ENCODE measurements around the gene ATF6. TPM values are rescaled to one million over a fixed set of nuclear protein-coding genes. Genes with fewer than 3 reads are reported as not detected.

Gene ATF6
- total RNA-seq, 1 experiment from 2014 or later: 25.9 TPM

- Histone ChIP-seq H3K4me1 (peaks cover 21% of the 10 kb centered on the region), H3K4me3 (no peak overlapping the region), H3K27ac (no peak overlapping the region), H3K27me3 (no peaks in the 10 kb centered on the region), H3K36me3 (no peaks in the 10 kb centered on the region), H3K9me3 (replicated peaks) (no peaks in the 10 kb centered on the region)
- peak; percentile 53 to 70 for DNase-seq
These were observed 208.1 kb downstream of the ATF6 start for GRCh38 chr1:161973924-161974845.

DNA sequence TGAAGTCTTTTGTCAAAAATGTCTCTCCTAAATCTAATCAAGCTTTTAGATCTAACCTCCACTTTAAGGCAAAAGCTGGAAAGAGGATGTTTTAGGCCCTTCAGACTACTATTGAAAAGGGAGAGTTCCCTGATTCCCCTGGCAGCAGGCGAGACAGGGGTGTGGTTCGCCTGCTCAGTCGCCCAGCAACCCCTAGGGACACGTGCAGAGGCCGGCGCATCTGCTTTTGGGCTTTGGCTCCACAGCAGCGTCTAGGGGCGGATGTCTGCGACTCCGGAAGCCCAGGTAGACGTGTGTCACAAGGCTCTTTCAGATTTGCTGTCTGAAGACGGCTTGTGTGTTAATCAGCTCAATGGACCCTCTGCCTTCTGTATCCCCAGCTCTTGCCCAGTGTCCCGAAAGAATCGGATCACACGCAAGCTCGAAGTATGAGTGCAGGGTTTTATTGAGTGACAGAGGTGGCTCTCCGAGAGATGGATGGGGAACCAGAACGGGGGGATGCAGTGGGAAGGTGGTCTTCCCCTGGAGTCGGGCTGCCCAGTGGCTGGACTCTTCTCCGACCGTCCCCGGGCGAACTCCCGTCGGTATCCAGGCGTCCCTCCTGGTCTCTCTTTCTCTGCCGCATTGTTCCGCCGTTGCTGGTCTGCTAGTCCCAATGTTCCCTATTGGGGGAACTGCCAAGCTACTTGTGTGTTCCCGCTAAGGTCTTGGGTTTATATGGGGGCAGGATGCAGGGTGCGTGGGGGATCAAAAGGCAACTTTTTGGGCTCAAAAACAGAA lies 212.1 kb downstream of the ATF6 start:
- H3K36me3 ChIP-seq: peaks cover 2% of the 10 kb centered on the region; the same call in 1 of the 2 replicates
- H3K4me3 ChIP-seq: no peak overlapping the region
- H3K27me3 ChIP-seq: no peaks in the 10 kb centered on the region
- H3K27ac ChIP-seq: no peak overlapping the region
- H3K4me1 ChIP-seq: peaks cover 11% of the 10 kb centered on the region
- H3K9me3 ChIP-seq (replicated peaks): no peaks in the 10 kb centered on the region
- DNase-seq: no peak

DNA sequence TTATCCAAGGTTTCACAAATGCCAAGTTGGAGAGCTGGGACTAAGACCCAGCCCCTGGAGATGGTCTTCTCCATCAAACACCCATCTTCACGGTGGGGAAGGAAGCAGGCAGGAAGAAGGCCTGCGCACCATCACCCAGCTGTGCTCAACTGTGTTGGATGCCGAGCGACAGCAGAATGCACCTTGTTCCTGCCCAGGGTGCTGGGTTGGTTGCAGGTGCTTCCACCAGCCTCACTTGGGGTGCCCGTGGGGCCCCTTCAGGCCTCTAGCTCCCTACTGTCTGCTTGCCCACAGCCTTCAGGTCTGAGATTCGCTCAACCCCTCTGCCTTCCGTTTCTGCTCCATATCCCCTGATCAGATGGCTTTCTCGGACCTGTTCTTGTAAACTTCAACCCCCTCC lies 215.0 kb downstream of the ATF6 start:
- Histone ChIP-seq H3K4me1 (no peaks in the 10 kb centered on the region), H3K4me3 (no peak overlapping the region), H3K27me3 (no peaks in the 10 kb centered on the region), H3K27ac (no peak overlapping the region), H3K36me3 (peaks cover 21% of the 10 kb centered on the region; the same call in 1 of the 2 replicates), H3K9me3 (replicated peaks) (no peaks in the 10 kb centered on the region)
- no peak for DNase-seq

- Histone ChIP-seq H3K4me1 (no peaks in the 10 kb centered on the region), H3K9me3 (replicated peaks) (no peaks in the 10 kb centered on the region), H3K27me3 (no peaks in the 10 kb centered on the region), H3K4me3 (no peak overlapping the region), H3K36me3 (peaks cover 22% of the 10 kb centered on the region; the same call in 1 of the 2 replicates), H3K27ac (no peak overlapping the region)
- DNase-seq: no peak
These were observed 215.8 kb downstream of the ATF6 start for GRCh38 chr1:161981735-161982506.

- no peaks in the 10 kb centered on the region for H3K27me3 ChIP-seq
- no peak overlapping the region for H3K4me3 ChIP-seq
- H3K4me1 ChIP-seq: no peaks in the 10 kb centered on the region
- H3K9me3 ChIP-seq (replicated peaks): peaks cover 4% of the 10 kb centered on the region; the same call in 1 of the 2 replicates
- no peak for DNase-seq
- H3K27ac ChIP-seq: no peak overlapping the region
- H3K36me3 ChIP-seq: peaks cover 28% of the 10 kb centered on the region; the same call in 1 of the 2 replicates
These were observed 216.4 kb downstream of the ATF6 start for GRCh38 chr1:161982507-161982895.

DNA sequence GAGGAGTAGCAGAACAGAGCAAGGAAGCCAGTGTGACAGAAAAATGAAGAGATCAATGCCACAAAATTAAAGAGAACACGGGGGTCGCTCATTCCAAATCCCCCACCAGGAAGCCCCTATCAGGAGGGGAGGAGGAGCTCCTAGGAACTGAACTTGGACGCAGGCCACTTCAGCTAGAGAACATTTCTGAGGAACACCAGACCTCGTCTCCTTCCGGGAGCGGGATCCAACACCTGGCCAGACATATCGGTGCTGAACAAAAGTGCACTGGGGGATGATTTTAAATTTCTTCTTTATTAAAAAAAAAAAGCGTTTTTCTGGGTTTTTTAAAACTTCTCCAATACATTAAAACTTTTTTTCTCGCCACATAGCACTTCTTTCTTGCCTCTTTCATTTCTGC lies 216.8 kb downstream of the ATF6 start:
- H3K4me1 ChIP-seq: no peaks in the 10 kb centered on the region
- DNase-seq: no peak
- peaks cover 32% of the 10 kb centered on the region for H3K36me3 ChIP-seq
- no peak overlapping the region for H3K4me3 ChIP-seq
- H3K9me3 ChIP-seq (replicated peaks): peaks cover 6% of the 10 kb centered on the region; the same call in 1 of the 2 replicates
- no peak overlapping the region for H3K27ac ChIP-seq
- H3K27me3 ChIP-seq: no peaks in the 10 kb centered on the region

DNA sequence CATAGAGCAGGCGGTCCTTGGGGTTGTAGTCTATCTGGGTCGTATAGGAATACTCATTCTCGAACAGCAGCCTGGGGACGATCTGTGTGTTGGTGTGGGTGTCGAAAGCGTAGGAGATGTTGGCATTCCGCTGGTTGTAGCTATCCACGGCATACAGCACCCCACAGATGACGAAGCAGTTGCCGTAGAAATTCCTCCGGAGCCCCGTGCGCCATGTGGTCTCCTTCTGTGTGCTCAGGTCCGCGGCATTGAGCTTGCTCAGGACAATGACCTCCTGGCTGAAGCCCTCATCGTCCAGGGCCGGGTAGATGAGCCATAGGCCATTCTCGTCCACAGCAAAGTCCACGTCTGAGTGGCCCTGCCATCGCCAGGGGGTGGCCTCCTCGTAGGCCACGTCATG lies 217.6 kb downstream of the ATF6 start:
- Histone ChIP-seq H3K4me1 (no peaks in the 10 kb centered on the region), H3K27ac (no peak overlapping the region), H3K9me3 (replicated peaks) (peaks cover 6% of the 10 kb centered on the region; the same call in 1 of the 2 replicates), H3K27me3 (no peaks in the 10 kb centered on the region), H3K36me3 (peaks cover 34% of the 10 kb centered on the region), H3K4me3 (no peak overlapping the region)
- DNase-seq: no peak

DNA sequence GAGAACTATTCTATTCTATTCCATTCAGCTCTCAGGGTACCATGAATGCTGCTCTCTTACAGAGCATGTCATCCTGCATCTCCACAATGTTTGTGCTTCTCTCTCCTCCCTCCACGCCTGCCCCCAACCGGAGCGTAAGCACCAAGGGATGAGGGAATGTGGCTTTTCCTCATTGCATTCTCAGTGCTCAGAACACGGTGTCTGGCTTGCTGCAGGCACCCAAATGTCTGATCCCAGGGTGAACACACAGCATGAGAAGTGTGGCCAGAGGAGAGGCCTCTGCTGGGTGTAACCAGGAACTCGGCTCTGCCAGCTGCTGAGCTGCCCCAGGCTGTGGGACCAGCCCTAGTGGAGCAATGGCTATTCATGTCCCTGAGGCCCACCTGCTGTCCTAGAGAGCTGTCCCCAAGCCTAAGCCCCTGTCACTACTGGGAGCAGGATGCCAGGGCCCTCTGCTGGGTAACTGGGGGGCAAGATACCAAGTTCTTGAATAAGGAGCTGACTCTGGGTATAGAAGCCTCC lies 219.2 kb downstream of the ATF6 start:
- Histone ChIP-seq H3K27ac (no peak overlapping the region), H3K4me3 (no peak overlapping the region), H3K9me3 (replicated peaks) (peaks cover 6% of the 10 kb centered on the region; the same call in 1 of the 2 replicates), H3K36me3 (peaks cover 42% of the 10 kb centered on the region), H3K27me3 (no peaks in the 10 kb centered on the region), H3K4me1 (no peaks in the 10 kb centered on the region)
- DNase-seq: no peak

DNA sequence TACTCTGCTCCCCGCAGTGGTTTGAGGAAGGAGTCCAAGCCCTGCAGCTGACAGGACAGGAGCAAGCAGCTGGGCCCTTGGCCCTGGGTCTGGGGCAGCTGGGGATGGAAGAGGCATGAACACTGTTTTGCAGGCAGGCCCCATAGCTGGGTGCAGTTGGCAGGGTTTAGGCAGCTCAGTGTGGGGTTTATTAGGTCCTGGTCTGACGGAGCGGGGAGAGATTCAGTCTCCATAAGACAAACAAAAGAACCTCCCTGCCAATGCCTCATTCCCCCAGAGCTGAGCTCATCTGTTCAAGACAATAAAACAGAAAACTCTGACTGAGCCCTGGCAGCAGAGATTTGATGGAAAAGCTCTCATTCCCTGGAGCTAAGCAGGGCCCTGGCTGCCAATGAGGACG lies 220.2 kb downstream of the ATF6 start:
- peak; percentile 48 to 55 for DNase-seq
- H3K27me3 ChIP-seq: no peaks in the 10 kb centered on the region
- 0 out of 2 replicates have a peak overlapping the region, but pooled peaks have one; percentile 15 for H3K27ac ChIP-seq
- no peaks in the 10 kb centered on the region for H3K4me1 ChIP-seq
- H3K36me3 ChIP-seq: peaks cover 49% of the 10 kb centered on the region
- no peak overlapping the region for H3K4me3 ChIP-seq
- peaks cover 6% of the 10 kb centered on the region; the same call in 1 of the 2 replicates for H3K9me3 ChIP-seq (replicated peaks)

DNA sequence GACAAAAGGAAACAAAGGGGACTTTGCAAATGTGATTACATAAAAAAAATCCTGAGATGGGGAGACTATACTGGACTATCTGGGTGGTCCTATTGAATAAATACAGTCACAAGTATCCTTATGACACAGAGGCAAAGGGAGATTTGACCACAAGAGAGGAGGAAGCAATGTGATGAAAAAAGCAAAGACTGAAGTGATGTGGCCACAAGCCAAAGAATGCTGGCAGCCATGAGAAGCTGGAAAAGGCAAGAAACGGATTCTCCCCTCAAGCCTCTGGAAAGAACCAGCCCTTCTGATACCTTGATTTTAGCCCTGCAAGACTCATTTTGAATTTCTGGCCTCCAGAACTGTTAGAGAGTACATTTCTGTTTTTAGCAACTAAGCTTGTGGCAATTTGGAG lies 221.2 kb downstream of the ATF6 start:
- no peaks in the 10 kb centered on the region for H3K4me1 ChIP-seq
- H3K36me3 ChIP-seq: peaks cover 57% of the 10 kb centered on the region
- peaks cover 6% of the 10 kb centered on the region; the same call in 1 of the 2 replicates for H3K9me3 ChIP-seq (replicated peaks)
- H3K27me3 ChIP-seq: no peaks in the 10 kb centered on the region
- DNase-seq: no peak
- H3K4me3 ChIP-seq: no peak overlapping the region
- H3K27ac ChIP-seq: no peak overlapping the region

DNA sequence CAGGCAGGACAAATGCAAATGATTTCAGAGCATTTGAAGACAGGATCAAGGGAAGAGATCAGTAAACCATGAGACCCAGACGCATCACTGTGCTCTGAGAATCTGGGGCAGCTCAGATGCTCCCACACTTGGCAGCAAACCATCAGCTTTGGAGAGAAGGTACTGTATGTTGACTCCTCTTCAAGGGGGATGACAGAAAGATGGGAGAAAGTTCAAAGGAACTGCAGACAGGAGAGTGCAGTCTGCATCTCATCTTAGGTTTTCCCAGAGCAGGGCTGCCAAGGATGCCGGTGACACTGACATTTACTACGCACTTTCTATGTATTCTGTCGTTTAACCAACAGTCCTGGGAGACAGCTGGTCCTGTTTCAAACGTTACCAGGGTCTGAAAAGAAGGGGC lies 221.8 kb downstream of the ATF6 start:
- Histone ChIP-seq H3K4me3 (no peak overlapping the region), H3K27ac (no peak overlapping the region), H3K9me3 (replicated peaks) (peaks cover 6% of the 10 kb centered on the region; the same call in 1 of the 2 replicates), H3K27me3 (no peaks in the 10 kb centered on the region), H3K4me1 (no peaks in the 10 kb centered on the region), H3K36me3 (peaks cover 62% of the 10 kb centered on the region)
- no peak for DNase-seq

- H3K36me3 ChIP-seq: peaks cover 68% of the 10 kb centered on the region
These were observed 222.3 kb downstream of the ATF6 start for GRCh38 chr1:161988413-161988812.

GRCh38 chr1:161989108-161989507 lies 223.0 kb downstream of the ATF6 start:
- H3K27ac ChIP-seq: no peak overlapping the region
- H3K4me3 ChIP-seq: no peak overlapping the region
- no peaks in the 10 kb centered on the region for H3K4me1 ChIP-seq
- no peak for DNase-seq
- peaks cover 6% of the 10 kb centered on the region; the same call in 1 of the 2 replicates for H3K9me3 ChIP-seq (replicated peaks)
- no peaks in the 10 kb centered on the region for H3K27me3 ChIP-seq
- H3K36me3 ChIP-seq: peaks cover 69% of the 10 kb centered on the region

More at GRCh38 chr1:161988413-161988812, 222.3 kb downstream of the ATF6 start:
- Histone ChIP-seq H3K27me3 (no peaks in the 10 kb centered on the region), H3K4me1 (no peaks in the 10 kb centered on the region), H3K4me3 (no peak overlapping the region), H3K9me3 (replicated peaks) (peaks cover 6% of the 10 kb centered on the region; the same call in 1 of the 2 replicates), H3K27ac (no peak overlapping the region)
- no peak for DNase-seq

- Histone ChIP-seq H3K9me3 (replicated peaks) (peaks cover 6% of the 10 kb centered on the region; the same call in 1 of the 2 replicates), H3K27ac (no peak overlapping the region), H3K36me3 (peaks cover 70% of the 10 kb centered on the region), H3K4me1 (no peaks in the 10 kb centered on the region), H3K4me3 (no peak overlapping the region), H3K27me3 (no peaks in the 10 kb centered on the region)
- DNase-seq: no peak
These were observed 223.7 kb downstream of the ATF6 start for GRCh38 chr1:161989786-161990185.
